ENCODE measurements around the gene GHR.
A peak's percentile ranks its signal among the peaks of the same experiment; 100 is the strongest.

GHR gene

GRCh38 chr5:42761791-42762190, 338.6 kb downstream of the GHR start (continued):
- TF ChIP-seq HOXC10 (CRISPR knock-in tag; IDR thresholded peaks at IDR 0.05), result no peak

- no peak for TF ChIP-seq ZNF280C (tag by site-specific recombination; IDR thresholded peaks at IDR 0.05)
- no peak for TF ChIP-seq ZNF510 (tag by site-specific recombination; IDR thresholded peaks at IDR 0.05; ENCODE audit: insufficient replicate concordance)
- 0 out of 2 replicates have a peak, but pooled peaks have one; percentile 49 for TF ChIP-seq ZNF660 (tag by site-specific recombination; IDR thresholded peaks at IDR 0.05)
- TF ChIP-seq ZBTB21 (tag by site-specific recombination; IDR thresholded peaks at IDR 0.05), result no peak
- peak; percentile 85 for TF ChIP-seq ZNF654 (tag by site-specific recombination; IDR thresholded peaks at IDR 0.05; ENCODE audit: low read depth)
- TF ChIP-seq ATF2 (tag by site-specific recombination; IDR thresholded peaks at IDR 0.05; ENCODE audit: low read depth), result no peak
- TF ChIP-seq ZBTB20 (tag by site-specific recombination; IDR thresholded peaks at IDR 0.05), result 0 out of 2 replicates have a peak, but pooled peaks have one; percentile 24
- TF ChIP-seq ZFP69B (tag by site-specific recombination; IDR thresholded peaks at IDR 0.05), result no peak
- Histone ChIP-seq H3K27ac (ENCODE audit: extremely low read depth, low read depth, low read length) (no peak overlapping the region), H3K9me3 (ENCODE audit: control insufficient read depth, insufficient read depth, low read depth, low read length) (no peaks in the 10 kb centered on the region), H3K4me3 (ENCODE audit: low read depth, low read length) (no peak overlapping the region), H3K4me1 (ENCODE audit: control insufficient read depth, insufficient read depth, low read length) (no peaks in the 10 kb centered on the region), H3K36me3 (ENCODE audit: control insufficient read depth in 2 of 2, insufficient read depth in 1 of 2, low read length in 2 of 2) (no peaks in the 10 kb centered on the region)
- ChIA-PET CTCF (interaction anchor here (0.6 to 2.3 kb wide), 38 partner anchors 10 to 917 kb away, joined by 3 to 34 read pairs (median 4); partner anchors contain the start of gene GHR), POLR2A (no interaction called here)
Measured at GRCh38 chr5:42767491-42768105, 344.4 kb downstream of the GHR start.

GRCh38 chr5:42768106-42768504, 344.9 kb downstream of the GHR start:
- Histone ChIP-seq H3K4me3 (ENCODE audit: low read depth, low read length) (no peak overlapping the region), H3K9me3 (ENCODE audit: control insufficient read depth, insufficient read depth, low read depth, low read length) (no peaks in the 10 kb centered on the region), H3K36me3 (ENCODE audit: control insufficient read depth in 2 of 2, insufficient read depth in 1 of 2, low read length in 2 of 2) (no peaks in the 10 kb centered on the region), H3K27ac (ENCODE audit: extremely low read depth, low read depth, low read length) (no peak overlapping the region), H3K4me1 (ENCODE audit: control insufficient read depth, insufficient read depth, low read length) (no peaks in the 10 kb centered on the region)
- ChIA-PET CTCF (interaction anchor here (0.6 to 2.3 kb wide), 24 partner anchors 9 to 918 kb away, joined by 3 to 34 read pairs (median 4); partner anchors contain the start of gene GHR), POLR2A (no interaction called here)
- TF ChIP-seq ZNF514 (tag by site-specific recombination; IDR thresholded peaks at IDR 0.05) (no peak), ZNF843 (tag by site-specific recombination; IDR thresholded peaks at IDR 0.05) (no peak), GLI2 (tag by site-specific recombination; IDR thresholded peaks at IDR 0.05; ENCODE audit: borderline replicate concordance, low read depth) (no peak), ZNF302 (tag by site-specific recombination; IDR thresholded peaks at IDR 0.05; ENCODE audit: low read depth) (no peak), ZNF449 (tag by site-specific recombination; IDR thresholded peaks at IDR 0.05) (no peak), REST (tag by site-specific recombination; IDR thresholded peaks at IDR 0.05) (no peak), ZBTB21 (tag by site-specific recombination; IDR thresholded peaks at IDR 0.05) (no peak), SETDB1 (IDR thresholded peaks at IDR 0.05; ENCODE audit: insufficient read length, low read length) (no peak), ZNF169 (tag by site-specific recombination; IDR thresholded peaks at IDR 0.05) (no peak), ZSCAN5A (tag by site-specific recombination; IDR thresholded peaks at IDR 0.05) (no peak), ZNF366 (tag by site-specific recombination; conservative IDR thresholded peaks at IDR 0.05) (no peak), ZNF155 (tag by site-specific recombination; IDR thresholded peaks at IDR 0.05) (no peak)
